Keratinocyte (primary cell): ENCODE results near the gene PDS5B. TPM values are rescaled to one million over a fixed set of nuclear protein-coding genes. Genes with fewer than 3 reads are reported as not detected.

Experiments used
- DNase-seq: peaks from one replicate; pipeline ENCODE4 v3.0.0-alpha.2; 2011; ENCODE audit warnings: low read depth, missing footprints, low spot score
- FAIRE-seq: peaks from 2 replicates; lab custom pipeline; 2011; peaks lifted over from hg19 to GRCh38; lab: Jason Lieb, UNC
- H2AFZ ChIP-seq: 2 replicates; pipeline ENCODE4 v1.6.0; 2012; ENCODE audit warnings: low read length, control low read depth, inconsistent platforms; ENCODE audit not compliant: control insufficient read depth
- H3K27ac ChIP-seq: 2 replicates; pipeline ENCODE4 v1.5.1; 2011; ENCODE audit warnings: low read length; ENCODE audit not compliant: control insufficient read depth, insufficient read depth
- H3K27me3 ChIP-seq: 3 replicates; pipeline ENCODE4 v1.6.0; 2011; ENCODE audit warnings: low read length; ENCODE audit not compliant: control insufficient read depth, insufficient read depth; ENCODE audit errors: extremely low read depth
- H3K36me3 ChIP-seq, 2 experiments: 2 replicates in 1 of 2; 3 replicates in 1 of 2; pipeline ENCODE4 v1.5.1; 2011; ENCODE audit warnings: low read length in 2 of 2, mild to moderate bottlenecking in 1 of 2; ENCODE audit not compliant: control insufficient read depth in 2 of 2, insufficient read depth in 2 of 2; ENCODE audit errors: extremely low read depth in 1 of 2
- H3K4me1 ChIP-seq: 3 replicates; pipeline ENCODE4 v1.5.1; 2011; ENCODE audit warnings: low read length; ENCODE audit not compliant: control insufficient read depth, insufficient read depth; ENCODE audit errors: extremely low read depth
- H3K4me2 ChIP-seq: 3 replicates; pipeline ENCODE4 v1.6.0; 2011; ENCODE audit warnings: low read depth, low read length; ENCODE audit not compliant: control insufficient read depth, insufficient read depth; ENCODE audit errors: extremely low read depth
- H3K4me3 ChIP-seq, 3 experiments: fragments of 200-600 bp in 1 of 3; sonication (generic) in 1 of 3; 2 replicates in 2 of 3; 3 replicates in 1 of 3; pipeline ENCODE4 v1.5.1; 2011 to 2016; ENCODE audit warnings: low read length in 3 of 3, mild to moderate bottlenecking in 3 of 3, control low read depth in 2 of 3, inconsistent platforms in 1 of 3, low read depth in 1 of 3, mixed read lengths in 1 of 3, mixed run types in 1 of 3, moderate library complexity in 1 of 3; ENCODE audit not compliant: control insufficient read depth in 2 of 3, insufficient read depth in 2 of 3; ENCODE audit errors: extremely low read depth in 1 of 3
- H3K79me2 ChIP-seq: 2 replicates; pipeline ENCODE4 v1.6.0; 2012; ENCODE audit warnings: low read length; ENCODE audit not compliant: control insufficient read depth, insufficient read depth
- H3K9ac ChIP-seq: 3 replicates; pipeline ENCODE4 v1.6.0; 2011; ENCODE audit warnings: low read length; ENCODE audit not compliant: control insufficient read depth, insufficient read depth; ENCODE audit errors: extremely low read depth
- H3K9me1 ChIP-seq: 3 replicates; pipeline ENCODE4 v1.6.0; 2011; ENCODE audit warnings: low read length; ENCODE audit not compliant: control insufficient read depth, insufficient read depth; ENCODE audit errors: extremely low read depth
- H3K9me3 ChIP-seq: 2 replicates; pipeline ENCODE4 v1.5.1; 2012; ENCODE audit warnings: low read depth, low read length; ENCODE audit not compliant: control insufficient read depth
- H4K20me1 ChIP-seq: 3 replicates; pipeline ENCODE4 v1.6.0; 2011; ENCODE audit warnings: low read length; ENCODE audit not compliant: control insufficient read depth, insufficient read depth; ENCODE audit errors: extremely low read depth
- CTCF ChIP-seq, 3 experiments: IDR thresholded peaks in 1 of 3; conservative IDR thresholded peaks in 1 of 3; optimal IDR thresholded peaks in 1 of 3; 2 replicates in 2 of 3; 3 replicates in 1 of 3; pipeline versions ENCODE3 to v1.5.1; 2011; ENCODE audit warnings: low read length in 3 of 3, mild to moderate bottlenecking in 3 of 3, moderate library complexity in 2 of 3, control low read depth in 1 of 3, inconsistent platforms in 1 of 3; ENCODE audit not compliant: insufficient read depth in 2 of 3; ENCODE audit errors: extremely low read depth in 1 of 3
- EZH2 ChIP-seq: IDR thresholded peaks from one replicate; pipeline ENCODE4 v1.6.1; 2012; ENCODE audit warnings: inconsistent platforms, mild to moderate bottlenecking, low read length, moderate library complexity
- dilution Hi-C: fragments of 300-500 bp; cut with MboI; formaldehyde crosslinking; loops from one replicate; pipeline ENCODE4 v1.7.0; 2020; ENCODE audit warnings: low sequenced_read_pairs; ENCODE audit not compliant: extremely low pct_ligation_motif_present
- polyA plus RNA-seq, 5 experiments: library from polyadenylated mRNA; depleted of rRNA in 3 of 5; stranded (reverse) in 3 of 5; stranded (forward) in 1 of 5; unstranded in 1 of 5; fragments of >200 nt; gene quantifications; 1 replicate in 1 of 5; 2 replicates in 3 of 5; 3 replicates in 1 of 5; pipeline versions ENCODE4 v1.2.1 to v1.2.3, GENCODE V29; 2011 to 2012; ENCODE audit warnings: missing spikeins in 2 of 5, low read depth in 1 of 5, low replicate concordance in 1 of 5

The PDS5B gene
- polyA plus RNA-seq, 1 donor (not counting 4 experiments of a cell fraction or from before 2014, with no cell fraction given) = 6.9 TPM

GRCh38 chr13:32723987-32724386, 137.7 kb downstream of the PDS5B start:
- Histone ChIP-seq H3K9ac (no peak overlapping the region), H3K9me3 (no peaks in the 10 kb centered on the region), H3K36me3 (peaks cover 0 to 2% of the 10 kb centered on the region in 2 experiments), H3K27me3 (no peaks in the 10 kb centered on the region), H3K4me1 (no peaks in the 10 kb centered on the region), H3K4me2 (no peak overlapping the region), H3K4me3 (no peak overlapping the region), H4K20me1 (no peaks in the 10 kb centered on the region), H3K79me2 (peaks cover 4% of the 10 kb centered on the region), H3K27ac (no peak overlapping the region), H2AFZ (no peak overlapping the region), H3K9me1 (no peaks in the 10 kb centered on the region)
- DNase-seq = no peak
- FAIRE-seq = no peak
- dilution Hi-C loops = no loop called here
- TF ChIP-seq EZH2 (no peak), CTCF (optimal IDR thresholded peaks at IDR 0.05 in 1 of 3, IDR thresholded peaks at IDR 0.05 in 1 of 3, conservative IDR thresholded peaks at IDR 0.05 in 1 of 3; ENCODE audit: extremely low read depth in 1 of 3, insufficient read depth in 2 of 3, low read length in 3 of 3) (no peak)

GRCh38 chr13:32726374-32727037, 140.3 kb downstream of the PDS5B start:
- H4K20me1 ChIP-seq = no peaks in the 10 kb centered on the region
- dilution Hi-C loops = no loop called here
- no peaks in the 10 kb centered on the region for H3K9me1 ChIP-seq
- H3K4me2 ChIP-seq = no peak overlapping the region
- H3K27ac ChIP-seq = no peak overlapping the region
- H3K4me1 ChIP-seq = peaks cover 5% of the 10 kb centered on the region
- DNase-seq = no peak
- peaks cover 0 to 2% of the 10 kb centered on the region in 2 experiments for H3K36me3 ChIP-seq
- no peak for TF ChIP-seq EZH2
- no peak for TF ChIP-seq CTCF (optimal IDR thresholded peaks at IDR 0.05 in 1 of 3, IDR thresholded peaks at IDR 0.05 in 1 of 3, conservative IDR thresholded peaks at IDR 0.05 in 1 of 3; ENCODE audit: extremely low read depth in 1 of 3, insufficient read depth in 2 of 3, low read length in 3 of 3)
- peaks cover 4% of the 10 kb centered on the region for H3K79me2 ChIP-seq
- no peaks in the 10 kb centered on the region for H3K9me3 ChIP-seq
- H3K9ac ChIP-seq = no peak overlapping the region
- H3K27me3 ChIP-seq = no peaks in the 10 kb centered on the region
- no peak overlapping the region for H3K4me3 ChIP-seq
- FAIRE-seq = no peak
- no peak overlapping the region for H2AFZ ChIP-seq
